ENCODE data around the gene NYNRIN. TPM values are rescaled to one million over a fixed set of nuclear protein-coding genes. Genes with fewer than 3 reads are reported as not detected.
A peak's percentile ranks its signal among the peaks of the same experiment; 100 is the strongest.

Gene NYNRIN
- total RNA-seq, 4 donors from 2014 or later = 4.7 to 14.7 (median 11.8) TPM

- TF ChIP-seq, protein P1, sequence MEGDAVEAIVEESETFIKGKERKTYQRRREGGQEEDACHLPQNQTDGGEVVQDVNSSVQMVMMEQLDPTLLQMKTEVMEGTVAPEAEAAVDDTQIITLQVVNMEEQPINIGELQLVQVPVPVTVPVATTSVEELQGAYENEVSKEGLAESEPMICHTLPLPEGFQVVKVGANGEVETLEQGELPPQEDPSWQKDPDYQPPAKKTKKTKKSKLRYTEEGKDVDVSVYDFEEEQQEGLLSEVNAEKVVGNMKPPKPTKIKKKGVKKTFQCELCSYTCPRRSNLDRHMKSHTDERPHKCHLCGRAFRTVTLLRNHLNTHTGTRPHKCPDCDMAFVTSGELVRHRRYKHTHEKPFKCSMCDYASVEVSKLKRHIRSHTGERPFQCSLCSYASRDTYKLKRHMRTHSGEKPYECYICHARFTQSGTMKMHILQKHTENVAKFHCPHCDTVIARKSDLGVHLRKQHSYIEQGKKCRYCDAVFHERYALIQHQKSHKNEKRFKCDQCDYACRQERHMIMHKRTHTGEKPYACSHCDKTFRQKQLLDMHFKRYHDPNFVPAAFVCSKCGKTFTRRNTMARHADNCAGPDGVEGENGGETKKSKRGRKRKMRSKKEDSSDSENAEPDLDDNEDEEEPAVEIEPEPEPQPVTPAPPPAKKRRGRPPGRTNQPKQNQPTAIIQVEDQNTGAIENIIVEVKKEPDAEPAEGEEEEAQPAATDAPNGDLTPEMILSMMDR (IDR thresholded peaks at IDR 0.05) = no peak
- TF ChIP-seq POLR2A (IDR thresholded peaks at IDR 0.05) = no peak
- H3K27ac ChIP-seq = no peak overlapping the region
- H3K4me1 ChIP-seq = peaks cover 5 to 48% (median 30%) of the 10 kb centered on the region in 3 donors
- no peaks in the 10 kb centered on the region for H3K27me3 ChIP-seq
- H3K9me3 ChIP-seq = no peaks in the 10 kb centered on the region
- 78 to 80% methylated on average over 12 of the region's 12 CpGs for WGBS, 2 donors
- no peak overlapping the region for H3K4me3 ChIP-seq
- intact Hi-C loops (cut with DNase I) = no loop called here
- DNase-seq = no peak
- no peaks in the 10 kb centered on the region for H3K36me3 ChIP-seq
These were observed 24.1 kb downstream of the NYNRIN start for GRCh38 chr14:24422694-24423601.

DNA sequence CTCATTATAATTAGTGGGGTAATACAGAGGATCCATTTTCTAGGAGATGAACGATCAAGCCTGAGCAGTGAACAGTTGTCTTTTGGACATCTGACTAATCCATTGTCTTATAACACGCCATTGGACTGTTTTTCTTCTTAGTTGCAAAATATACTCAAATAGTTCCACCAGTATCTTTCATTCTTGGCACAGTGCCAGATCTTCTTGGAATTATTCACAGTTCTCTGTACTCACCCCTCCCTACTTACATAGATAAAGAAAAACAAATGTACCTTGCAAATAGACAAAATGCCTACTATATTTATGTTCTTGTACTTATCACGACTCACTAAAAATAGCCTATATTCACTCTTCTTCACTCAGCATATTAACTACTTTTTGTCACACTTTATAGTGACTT is 26.9 kb downstream of the NYNRIN start:
- no peak for DNase-seq
- H3K27ac ChIP-seq = peak overlapping the region in 3 of 4 donors; percentile 3 to 71 (median 40)
- WGBS, 2 donors = 15 to 23% methylated on average over 3 of the region's 3 CpGs

DNA sequence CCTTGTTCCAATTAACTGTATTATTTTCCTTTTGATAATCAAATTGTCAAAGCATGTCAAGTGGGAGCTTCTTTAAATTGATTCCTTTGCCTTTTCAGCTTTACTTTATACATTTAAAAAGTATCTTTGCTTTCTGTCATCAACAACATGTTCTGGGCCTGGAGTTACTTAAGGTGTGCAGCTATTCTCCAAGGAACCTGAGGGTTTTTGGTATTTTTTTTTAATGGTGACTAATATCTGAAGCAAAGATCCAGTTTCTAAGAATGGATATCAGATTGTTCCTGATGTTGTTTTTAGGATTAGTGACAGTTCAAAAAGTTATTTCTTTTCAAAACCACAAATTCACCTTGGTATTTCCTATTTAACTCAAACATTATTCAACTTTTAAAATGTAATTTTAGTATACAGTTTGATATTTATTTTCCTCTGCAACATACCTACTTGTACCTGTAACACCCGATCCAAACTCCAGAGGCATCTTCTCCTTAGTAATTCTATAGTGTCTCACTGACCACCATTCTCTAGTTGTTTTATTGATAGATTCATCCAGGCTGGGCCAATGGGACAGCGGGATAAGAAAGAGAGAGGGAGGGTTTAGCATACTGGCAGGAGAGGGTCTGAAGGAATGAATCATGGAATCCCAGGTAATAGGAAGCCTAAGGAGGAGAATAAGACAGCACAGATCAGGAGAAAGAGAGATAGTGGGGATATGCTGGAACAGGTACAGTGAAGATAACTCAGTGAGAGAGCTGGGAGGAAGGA is 27.5 kb downstream of the NYNRIN start:
- Histone ChIP-seq H3K4me3 (no peak overlapping the region), H3K27ac (peak overlapping the region in 1 of 4 donors; percentile 71), H3K4me1 (peaks cover 14 to 60% (median 30%) of the 10 kb centered on the region in 3 donors), H3K36me3 (peaks cover 0 to 2% (median 0%) of the 10 kb centered on the region in 3 donors), H3K9me3 (no peaks in the 10 kb centered on the region), H3K27me3 (no peaks in the 10 kb centered on the region)
- intact Hi-C loops (cut with DNase I) = no loop called here
- 42 to 70% methylated on average over 2 of the region's 2 CpGs for WGBS, 2 donors
- no peak for DNase-seq
- no peak for TF ChIP-seq POLR2A (IDR thresholded peaks at IDR 0.05)
- TF ChIP-seq, protein P1 (IDR thresholded peaks at IDR 0.05) = no peak

More for the DNA sequence above, 26.9 kb downstream of the NYNRIN start:
- Histone ChIP-seq H3K27me3 (no peaks in the 10 kb centered on the region), H3K4me3 (no peak overlapping the region), H3K36me3 (no peaks in the 10 kb centered on the region), H3K4me1 (peaks cover 8 to 54% (median 25%) of the 10 kb centered on the region in 3 donors), H3K9me3 (no peaks in the 10 kb centered on the region)
- intact Hi-C loops (cut with DNase I) = no loop called here
- no peak for TF ChIP-seq POLR2A (IDR thresholded peaks at IDR 0.05)
- TF ChIP-seq, protein P1 (IDR thresholded peaks at IDR 0.05) = no peak

DNA sequence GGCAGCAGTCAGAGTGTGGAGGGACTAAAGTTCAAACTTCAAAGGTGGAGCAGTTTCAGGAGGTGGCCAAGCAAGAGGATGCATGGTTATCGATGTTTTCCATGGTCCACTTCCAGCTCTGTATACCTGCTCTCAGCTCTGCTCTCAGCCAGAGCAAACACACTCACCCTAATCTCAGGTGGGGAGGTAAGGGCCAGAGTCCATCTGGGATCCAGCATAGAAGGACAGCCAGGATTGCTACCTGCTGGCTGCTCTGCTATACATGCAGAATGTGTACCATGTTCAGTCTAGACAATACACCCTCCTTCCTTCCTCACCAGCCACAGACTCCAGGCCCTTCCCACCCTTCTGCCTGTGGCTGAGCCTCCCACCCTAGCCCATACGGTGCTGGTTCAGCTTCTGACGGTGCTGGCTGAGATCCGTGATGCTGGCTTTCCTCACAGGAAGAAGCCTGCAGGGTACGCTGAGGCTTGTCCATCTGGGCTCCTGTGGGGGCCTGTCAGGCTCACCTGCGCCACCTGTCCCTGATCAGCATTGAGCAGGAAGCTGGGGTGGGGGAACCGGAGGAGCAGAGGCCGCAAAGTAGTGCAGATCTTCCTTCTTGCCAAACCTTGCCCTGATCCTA is 28.2 kb downstream of the NYNRIN start:
- Histone ChIP-seq H3K4me3 (no peak overlapping the region), H3K27ac (peak overlapping the region in 1 of 4 donors; percentile 48), H3K36me3 (peaks cover 0 to 9% (median 1%) of the 10 kb centered on the region in 3 donors), H3K9me3 (no peaks in the 10 kb centered on the region), H3K27me3 (no peaks in the 10 kb centered on the region), H3K4me1 (peaks cover 21 to 67% (median 37%) of the 10 kb centered on the region in 3 donors)
- TF ChIP-seq POLR2A (IDR thresholded peaks at IDR 0.05) = no peak
- TF ChIP-seq, protein P1 (IDR thresholded peaks at IDR 0.05) = peak in 1 of 6 experiments; percentile 23
- no peak for DNase-seq
- intact Hi-C loops (cut with DNase I) = no loop called here
- WGBS, 2 donors = 30 to 42% methylated on average over 4 of the region's 8 CpGs
